GM21367 (cell line): ENCODE results near the gene PRKD3.
A peak's percentile ranks its signal among the peaks of the same experiment; 100 is the strongest.

Experiments used
- ATAC-seq: cut with Tn5 transposase; IDR thresholded peaks from one replicate; pipeline ENCODE4 v1.9.1; 2021; ENCODE audit not compliant: unreplicated experiment

Gene PRKD3

GRCh38 chr2:37324786-37325624 lies at the start of gene PRKD3:
PRKD3 (minus strand) TSS chr2:37324833; CDS start chr2:37316524, 8,309 bp downstream.
- peak; percentile 46 for ATAC-seq

GRCh38 chr2:37372000-37372399 lies 47.4 kb upstream of the PRKD3 start:
- ATAC-seq = no peak

GRCh38 chr2:37370666-37371065 lies 46.0 kb upstream of the PRKD3 start:
- ATAC-seq = no peak

GRCh38 chr2:37367984-37368383 lies 43.4 kb upstream of the PRKD3 start:
- ATAC-seq = no peak

- no peak for ATAC-seq
Measured at GRCh38 chr2:37367310-37367709, 42.7 kb upstream of the PRKD3 start.

- ATAC-seq = no peak
Measured at GRCh38 chr2:37366773-37367172, 42.1 kb upstream of the PRKD3 start.

GRCh38 chr2:37365669-37366068 lies 41.0 kb upstream of the PRKD3 start:
- ATAC-seq = peak; percentile 64

GRCh38 chr2:37364351-37364750 lies 39.7 kb upstream of the PRKD3 start:
- no peak for ATAC-seq

GRCh38 chr2:37361994-37362698 lies 37.5 kb upstream of the PRKD3 start:
- no peak for ATAC-seq

- no peak for ATAC-seq
Measured at GRCh38 chr2:37361216-37361815, 36.7 kb upstream of the PRKD3 start.

GRCh38 chr2:37358466-37358865 lies 33.8 kb upstream of the PRKD3 start:
- no peak for ATAC-seq

GRCh38 chr2:37357530-37357929 lies 32.9 kb upstream of the PRKD3 start:
- no peak for ATAC-seq

GRCh38 chr2:37357069-37357468 lies 32.4 kb upstream of the PRKD3 start:
- no peak for ATAC-seq

GRCh38 chr2:37356299-37356698 lies 31.7 kb upstream of the PRKD3 start:
- no peak for ATAC-seq

GRCh38 chr2:37355735-37356134 lies 31.1 kb upstream of the PRKD3 start:
- no peak for ATAC-seq

- no peak for ATAC-seq
Measured at GRCh38 chr2:37354531-37354930, 29.9 kb upstream of the PRKD3 start.

- no peak for ATAC-seq
Measured at GRCh38 chr2:37350034-37350433, 25.4 kb upstream of the PRKD3 start.

GRCh38 chr2:37349231-37349860 lies 24.7 kb upstream of the PRKD3 start:
- no peak for ATAC-seq

GRCh38 chr2:37348155-37348554 lies 23.5 kb upstream of the PRKD3 start:
- no peak for ATAC-seq

GRCh38 chr2:37344453-37345361 lies 20.1 kb upstream of the PRKD3 start, which contains the start of gene QPCT:
QPCT (plus strand) TSS chr2:37344630; CDS start chr2:37344732, 102 bp downstream.
- no peak for ATAC-seq
